ENCODE data around the gene HS6ST3. TPM values are rescaled to one million over a fixed set of nuclear protein-coding genes. Genes with fewer than 3 reads are reported as not detected.

The HS6ST3 gene
- total RNA-seq, 1 donor from 2014 or later, result not detected

DNA sequence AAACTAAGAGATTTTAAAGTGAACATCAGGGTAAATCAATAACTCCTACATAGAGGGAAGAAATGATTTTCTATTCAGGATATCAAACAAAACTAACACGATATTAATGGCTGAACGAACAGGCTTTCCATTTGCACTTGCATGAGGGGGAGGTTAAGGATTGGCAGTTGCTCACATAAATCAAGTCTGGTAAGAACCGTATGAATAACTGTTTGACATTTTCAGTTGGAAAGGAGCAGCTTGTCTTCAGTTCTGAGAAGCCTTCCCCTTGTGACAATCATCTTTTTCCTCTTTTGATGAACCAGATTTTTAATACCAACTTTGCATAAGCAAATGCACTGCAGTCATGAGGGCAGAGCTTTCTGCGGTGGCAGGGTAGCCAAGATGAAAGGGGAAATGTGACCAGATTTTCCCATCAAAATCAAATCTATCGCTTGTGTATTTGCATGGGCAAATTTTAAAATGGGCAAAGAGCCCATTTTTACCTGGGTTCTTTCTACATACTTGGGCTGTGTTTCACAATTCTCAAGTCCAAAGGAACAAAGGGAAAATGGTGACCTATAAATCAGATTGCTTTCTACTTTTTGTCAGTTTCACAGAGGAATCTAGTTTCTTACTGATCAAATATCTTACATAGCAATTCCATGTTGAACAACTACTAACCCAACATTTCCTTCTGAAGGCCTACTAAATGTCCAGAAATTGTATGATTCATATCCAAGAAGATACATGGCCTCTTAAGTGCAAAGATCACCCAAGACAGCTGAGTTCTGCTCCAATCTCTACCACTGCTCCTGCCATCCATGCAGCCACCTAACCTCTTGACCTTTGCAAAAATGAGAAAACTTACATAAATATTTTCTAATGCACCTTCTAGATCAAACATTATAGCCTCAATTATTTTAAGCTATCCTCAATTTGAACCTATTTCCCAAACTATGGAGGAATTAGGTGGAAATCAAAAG, 654.7 kb downstream of the HS6ST3 start:
- peaks cover 20% of the 10 kb centered on the region for H3K27me3 Mint-ChIP-seq (ENCODE audit: unreplicated experiment)
- no peaks in the 10 kb centered on the region for H3K4me1 Mint-ChIP-seq (ENCODE audit: unreplicated experiment)
- DNase-seq (ENCODE audit: extremely low spot score, unreplicated experiment), result no peak
- no peak overlapping the region for H3K27ac Mint-ChIP-seq (ENCODE audit: unreplicated experiment)
- no peak overlapping the region for H3K4me3 Mint-ChIP-seq (ENCODE audit: unreplicated experiment)
- H3K36me3 Mint-ChIP-seq (ENCODE audit: unreplicated experiment), result no peaks in the 10 kb centered on the region
- TF ChIP-seq, protein P1, sequence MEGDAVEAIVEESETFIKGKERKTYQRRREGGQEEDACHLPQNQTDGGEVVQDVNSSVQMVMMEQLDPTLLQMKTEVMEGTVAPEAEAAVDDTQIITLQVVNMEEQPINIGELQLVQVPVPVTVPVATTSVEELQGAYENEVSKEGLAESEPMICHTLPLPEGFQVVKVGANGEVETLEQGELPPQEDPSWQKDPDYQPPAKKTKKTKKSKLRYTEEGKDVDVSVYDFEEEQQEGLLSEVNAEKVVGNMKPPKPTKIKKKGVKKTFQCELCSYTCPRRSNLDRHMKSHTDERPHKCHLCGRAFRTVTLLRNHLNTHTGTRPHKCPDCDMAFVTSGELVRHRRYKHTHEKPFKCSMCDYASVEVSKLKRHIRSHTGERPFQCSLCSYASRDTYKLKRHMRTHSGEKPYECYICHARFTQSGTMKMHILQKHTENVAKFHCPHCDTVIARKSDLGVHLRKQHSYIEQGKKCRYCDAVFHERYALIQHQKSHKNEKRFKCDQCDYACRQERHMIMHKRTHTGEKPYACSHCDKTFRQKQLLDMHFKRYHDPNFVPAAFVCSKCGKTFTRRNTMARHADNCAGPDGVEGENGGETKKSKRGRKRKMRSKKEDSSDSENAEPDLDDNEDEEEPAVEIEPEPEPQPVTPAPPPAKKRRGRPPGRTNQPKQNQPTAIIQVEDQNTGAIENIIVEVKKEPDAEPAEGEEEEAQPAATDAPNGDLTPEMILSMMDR (IDR thresholded peaks at IDR 0.05), result no peak
- no peaks in the 10 kb centered on the region for H3K9me3 Mint-ChIP-seq (ENCODE audit: unreplicated experiment)

DNA sequence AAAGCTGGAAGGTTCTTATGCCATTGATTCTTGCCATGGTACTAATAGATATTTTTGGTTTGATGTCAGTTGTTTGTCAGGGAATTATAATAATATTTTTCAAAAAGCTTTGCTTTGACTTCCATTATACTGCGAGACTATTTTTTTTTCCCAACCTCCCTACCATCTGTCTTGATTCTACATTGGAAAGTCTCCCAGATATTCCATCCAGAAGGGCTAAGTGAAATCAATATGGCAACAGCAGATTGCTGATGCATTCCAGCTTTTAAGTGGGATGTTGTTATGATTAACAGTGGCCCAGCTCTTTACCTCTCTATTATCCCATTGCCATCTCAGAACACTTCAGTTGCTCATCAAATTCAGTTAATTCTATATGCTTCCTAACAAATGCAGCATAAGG, 657.0 kb downstream of the HS6ST3 start:
- Mint-ChIP-seq H3K36me3 (ENCODE audit: unreplicated experiment) (no peaks in the 10 kb centered on the region), H3K9me3 (ENCODE audit: unreplicated experiment) (no peaks in the 10 kb centered on the region)

DNA sequence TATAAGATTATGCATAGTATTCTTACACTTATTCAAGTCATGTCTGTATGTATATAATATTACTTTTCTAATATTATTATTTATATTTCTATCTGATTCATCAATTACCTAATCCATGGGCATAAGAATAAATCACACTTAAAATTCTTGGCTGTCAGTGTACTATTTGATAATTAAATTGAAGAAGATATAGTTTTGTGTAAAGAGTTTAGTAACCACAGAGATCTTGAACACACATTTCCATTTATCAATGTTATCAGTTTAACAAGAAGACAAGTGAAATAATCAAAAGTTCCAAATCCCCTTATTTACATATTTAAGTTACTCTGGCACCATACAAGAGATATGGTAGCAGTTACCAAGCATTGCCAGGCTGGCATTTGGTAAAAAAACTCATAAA, 659.9 kb downstream of the HS6ST3 start:
- Mint-ChIP-seq H3K36me3 (ENCODE audit: unreplicated experiment) (no peaks in the 10 kb centered on the region), H3K4me3 (ENCODE audit: unreplicated experiment) (no peak overlapping the region), H3K4me1 (ENCODE audit: unreplicated experiment) (no peaks in the 10 kb centered on the region), H3K27ac (ENCODE audit: unreplicated experiment) (no peak overlapping the region), H3K27me3 (ENCODE audit: unreplicated experiment) (peaks cover 7% of the 10 kb centered on the region), H3K9me3 (ENCODE audit: unreplicated experiment) (no peaks in the 10 kb centered on the region)
- TF ChIP-seq, protein P1 (IDR thresholded peaks at IDR 0.05), result no peak
- no peak for DNase-seq (ENCODE audit: extremely low spot score, unreplicated experiment)

More for the DNA sequence above, 657.0 kb downstream of the HS6ST3 start:
- no peaks in the 10 kb centered on the region for H3K4me1 Mint-ChIP-seq (ENCODE audit: unreplicated experiment)
- no peak overlapping the region for H3K27ac Mint-ChIP-seq (ENCODE audit: unreplicated experiment)
- no peak for DNase-seq (ENCODE audit: extremely low spot score, unreplicated experiment)
- peaks cover 23% of the 10 kb centered on the region for H3K27me3 Mint-ChIP-seq (ENCODE audit: unreplicated experiment)
- H3K4me3 Mint-ChIP-seq (ENCODE audit: unreplicated experiment), result no peak overlapping the region
- TF ChIP-seq, protein P1 (IDR thresholded peaks at IDR 0.05), result no peak

DNA sequence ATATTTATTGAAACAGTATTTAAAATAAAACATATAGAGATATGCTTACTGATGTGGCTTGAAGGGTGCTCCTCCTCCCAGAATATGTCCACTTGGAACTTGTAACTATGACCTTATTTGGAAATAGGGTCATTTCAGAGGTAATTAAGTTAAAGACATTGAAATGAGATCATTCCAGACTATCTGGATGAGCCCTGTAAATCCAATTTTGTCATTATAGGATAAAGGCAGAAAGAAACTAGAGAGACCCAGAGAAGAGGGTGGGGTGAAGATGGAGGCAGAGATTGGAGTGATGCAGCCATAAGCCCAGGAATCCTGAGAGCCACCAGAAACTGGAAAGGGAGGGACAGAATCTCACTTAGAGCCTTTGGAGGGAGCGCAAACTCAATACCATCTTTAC, 661.2 kb downstream of the HS6ST3 start:
- Mint-ChIP-seq H3K4me1 (ENCODE audit: unreplicated experiment) (no peaks in the 10 kb centered on the region), H3K4me3 (ENCODE audit: unreplicated experiment) (no peak overlapping the region), H3K9me3 (ENCODE audit: unreplicated experiment) (no peaks in the 10 kb centered on the region)

DNA sequence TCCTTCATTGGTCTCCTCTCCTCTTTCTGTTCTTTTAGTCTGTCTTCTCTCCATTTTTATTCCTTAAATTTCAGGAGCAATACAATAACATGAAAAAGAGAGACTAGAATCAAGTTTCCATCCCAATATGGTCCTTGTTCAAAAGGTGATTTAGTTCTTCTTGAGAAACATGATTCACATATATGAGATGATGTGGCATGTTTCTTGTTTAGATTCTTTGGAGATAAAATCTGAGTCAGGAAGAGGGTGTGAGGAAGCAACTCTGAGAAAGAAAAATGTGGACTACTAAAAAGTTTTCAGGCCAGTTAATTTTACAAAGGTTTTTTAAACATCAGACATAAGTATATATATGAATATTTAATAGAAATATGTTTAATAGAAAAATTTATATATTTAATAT, 673.0 kb downstream of the HS6ST3 start:
- H3K36me3 Mint-ChIP-seq (ENCODE audit: unreplicated experiment), result no peaks in the 10 kb centered on the region
- no peak overlapping the region for H3K4me3 Mint-ChIP-seq (ENCODE audit: unreplicated experiment)

More for the DNA sequence above, 661.2 kb downstream of the HS6ST3 start:
- no peak overlapping the region for H3K27ac Mint-ChIP-seq (ENCODE audit: unreplicated experiment)
- TF ChIP-seq, protein P1 (IDR thresholded peaks at IDR 0.05), result no peak
- H3K27me3 Mint-ChIP-seq (ENCODE audit: unreplicated experiment), result peaks cover 7% of the 10 kb centered on the region
- no peaks in the 10 kb centered on the region for H3K36me3 Mint-ChIP-seq (ENCODE audit: unreplicated experiment)
- DNase-seq (ENCODE audit: extremely low spot score, unreplicated experiment), result no peak

More for the DNA sequence above, 673.0 kb downstream of the HS6ST3 start:
- Mint-ChIP-seq H3K9me3 (ENCODE audit: unreplicated experiment) (no peaks in the 10 kb centered on the region), H3K27ac (ENCODE audit: unreplicated experiment) (no peak overlapping the region), H3K27me3 (ENCODE audit: unreplicated experiment) (no peaks in the 10 kb centered on the region), H3K4me1 (ENCODE audit: unreplicated experiment) (no peaks in the 10 kb centered on the region)
- no peak for DNase-seq (ENCODE audit: extremely low spot score, unreplicated experiment)
- TF ChIP-seq, protein P1 (IDR thresholded peaks at IDR 0.05), result no peak
